ENCODE results near the gene INAVA.

Gene INAVA

GRCh38 chr1:200894712-200895442 is at the start of gene INAVA:
INAVA (plus strand) TSS chr1:200894900; CDS start chr1:200898401, 3,501 bp downstream.
- no peak for DNase-seq (ENCODE audit: low read depth)

- no peak for DNase-seq (ENCODE audit: low read depth)
These were observed 49.3 kb upstream of the INAVA start for GRCh38 chr1:200845360-200845759.

GRCh38 chr1:200846398-200846797 is 48.3 kb upstream of the INAVA start:
- DNase-seq (ENCODE audit: low read depth) = no peak

GRCh38 chr1:200849430-200849829 is 45.3 kb upstream of the INAVA start:
- no peak for DNase-seq (ENCODE audit: low read depth)

GRCh38 chr1:200850554-200850953 is 44.1 kb upstream of the INAVA start:
- no peak for DNase-seq (ENCODE audit: low read depth)

GRCh38 chr1:200856716-200857357 is 37.9 kb upstream of the INAVA start:
- no peak for DNase-seq (ENCODE audit: low read depth)

- no peak for DNase-seq (ENCODE audit: low read depth)
These were observed 36.9 kb upstream of the INAVA start for GRCh38 chr1:200857804-200858203.

- no peak for DNase-seq (ENCODE audit: low read depth)
These were observed 32.6 kb upstream of the INAVA start for GRCh38 chr1:200861937-200862647.

GRCh38 chr1:200862713-200863415 is 31.8 kb upstream of the INAVA start:
- no peak for DNase-seq (ENCODE audit: low read depth)

GRCh38 chr1:200866116-200866515 is 28.6 kb upstream of the INAVA start:
- no peak for DNase-seq (ENCODE audit: low read depth)

GRCh38 chr1:200866521-200866920 is 28.2 kb upstream of the INAVA start:
- no peak for DNase-seq (ENCODE audit: low read depth)

GRCh38 chr1:200867018-200867811 is 27.5 kb upstream of the INAVA start:
- DNase-seq (ENCODE audit: low read depth) = no peak

GRCh38 chr1:200869376-200869752 is 25.3 kb upstream of the INAVA start:
- DNase-seq (ENCODE audit: low read depth) = no peak

GRCh38 chr1:200869753-200870391 is 24.8 kb upstream of the INAVA start:
- no peak for DNase-seq (ENCODE audit: low read depth)

GRCh38 chr1:200872446-200873115 is 22.1 kb upstream of the INAVA start, which contains the start of gene GPR25:
GPR25 (plus strand) TSS chr1:200872981; CDS start chr1:200873038, 57 bp downstream.
- no peak for DNase-seq (ENCODE audit: low read depth)

GRCh38 chr1:200873116-200873670 is 21.5 kb upstream of the INAVA start:
- DNase-seq (ENCODE audit: low read depth) = no peak

GRCh38 chr1:200873671-200874397 is 20.9 kb upstream of the INAVA start:
- no peak for DNase-seq (ENCODE audit: low read depth)

- no peak for DNase-seq (ENCODE audit: low read depth)
These were observed 20.0 kb upstream of the INAVA start for GRCh38 chr1:200874694-200875093.

- DNase-seq (ENCODE audit: low read depth) = no peak
These were observed 19.3 kb upstream of the INAVA start for GRCh38 chr1:200875416-200875815.

Measured in activated T-cell treated with anti-CD3 and anti-CD28 coated beads for 1 hour (primary cell).